Esophagus mucosa (tissue), 1 donor: ENCODE data around the gene SLCO2A1. TPM values are rescaled to one million over a fixed set of nuclear protein-coding genes. Genes with fewer than 3 reads are reported as not detected.

Experiments used
- ATAC-seq: fragments of 200-7000 bp; cut with Tn5 transposase; one replicate; pipeline ENCODE4 v1.9.1; 2020
- total RNA-seq: library from RNA; stranded (reverse); gene quantifications from one replicate; pipeline ENCODE4 v1.2.4, GENCODE V29; 2023
- donor health status: DM: yes; HTN: yes; CAD: no.

Gene SLCO2A1
- total RNA-seq, 1 donor from 2014 or later = 17.6 TPM

GRCh38 chr3:133932009-133932408 lies 97.7 kb downstream of the SLCO2A1 start:
- ATAC-seq = no peak

- ATAC-seq = no peak
Observed at GRCh38 chr3:133931084-133931483, 98.6 kb downstream of the SLCO2A1 start.

GRCh38 chr3:133930341-133930933 lies 99.3 kb downstream of the SLCO2A1 start:
- peak; percentile 42 for ATAC-seq

GRCh38 chr3:133928903-133929607 lies 100.7 kb downstream of the SLCO2A1 start:
- no peak for ATAC-seq

- ATAC-seq = no peak
Observed at GRCh38 chr3:133928136-133928893, 101.4 kb downstream of the SLCO2A1 start.

GRCh38 chr3:133927540-133928066 lies 102.1 kb downstream of the SLCO2A1 start:
- peak; percentile 65 for ATAC-seq

- peak; percentile 4 for ATAC-seq
Observed at GRCh38 chr3:133926736-133927539, 102.8 kb downstream of the SLCO2A1 start.

- no peak for ATAC-seq
Observed at GRCh38 chr3:133925960-133926735, 103.6 kb downstream of the SLCO2A1 start.

GRCh38 chr3:133924041-133924440 lies 105.7 kb downstream of the SLCO2A1 start:
- ATAC-seq = no peak

GRCh38 chr3:133921592-133921991 lies 108.1 kb downstream of the SLCO2A1 start:
- no peak for ATAC-seq

GRCh38 chr3:133917144-133917543 lies 112.6 kb downstream of the SLCO2A1 start:
- no peak for ATAC-seq

- no peak for ATAC-seq
Observed at GRCh38 chr3:133915685-133916658, 113.8 kb downstream of the SLCO2A1 start.

GRCh38 chr3:133914839-133915600 lies 114.7 kb downstream of the SLCO2A1 start:
- no peak for ATAC-seq

GRCh38 chr3:133910422-133910821 lies 119.3 kb downstream of the SLCO2A1 start:
- no peak for ATAC-seq

GRCh38 chr3:133905376-133905775 lies 124.3 kb downstream of the SLCO2A1 start:
- no peak for ATAC-seq

GRCh38 chr3:133901847-133902246 lies 127.9 kb downstream of the SLCO2A1 start:
- no peak for ATAC-seq

- ATAC-seq = no peak
Observed at GRCh38 chr3:133901083-133901482, 128.6 kb downstream of the SLCO2A1 start.

GRCh38 chr3:133899311-133899710 lies 130.4 kb downstream of the SLCO2A1 start:
- no peak for ATAC-seq

GRCh38 chr3:133897547-133897946 lies 132.2 kb downstream of the SLCO2A1 start:
- no peak for ATAC-seq
